K562 (cell line): ENCODE data around the gene CCNB1. TPM values are rescaled to one million over a fixed set of nuclear protein-coding genes. Genes with fewer than 3 reads are reported as not detected.

Experiments used
- ATF7 ChIP-seq: fragments of 450-650 bp; IDR thresholded peaks from 2 replicates; pipeline ENCODE4 v1.7.1; 2014; ENCODE audit warnings: mild to moderate bottlenecking, moderate library complexity
- E2F3 ChIP-seq: fragments of 250-450 bp; sonication (Bioruptor Pico); IDR thresholded peaks from 2 replicates; pipeline ENCODE4 v1.4.0; 2020; ENCODE audit warnings: mild to moderate bottlenecking
- GATAD2A ChIP-seq: fragments of 450-650 bp; IDR thresholded peaks from 2 replicates; pipeline ENCODE4 v1.6.1; 2017
- HNRNPK ChIP-seq: fragments of 200-400 bp; formaldehyde crosslinking; IDR thresholded peaks from one replicate; pipeline ENCODE4 v1.6.1; 2018; ENCODE audit warnings: mild to moderate bottlenecking, low read depth, low read length; ENCODE audit not compliant: poor library complexity, severe bottlenecking
- KLF6 ChIP-seq: fragments of 250-450 bp; sonication (Bioruptor Pico); IDR thresholded peaks from 2 replicates; pipeline ENCODE4 v1.4.0; 2020; ENCODE audit warnings: mild to moderate bottlenecking, moderate library complexity, borderline replicate concordance
- NFATC3 ChIP-seq: fragments of 450-650 bp; IDR thresholded peaks from 2 replicates; pipeline ENCODE4 v1.6.1; 2017; ENCODE audit warnings: mild to moderate bottlenecking
- NFRKB ChIP-seq: fragments of 450-650 bp; IDR thresholded peaks from 2 replicates; pipeline ENCODE4 v1.6.1; 2016; ENCODE audit warnings: low read depth
- SMARCB1 ChIP-seq: IDR thresholded peaks from 2 replicates; pipeline ENCODE4 v1.6.1; 2011; ENCODE audit warnings: improper control_type of control experiment, low read depth; ENCODE audit not compliant: insufficient read length
- ZNF184 ChIP-seq: sonication (generic); formaldehyde crosslinking; IDR thresholded peaks from 2 replicates; pipeline ENCODE4 v1.5.0; 2020; ENCODE audit warnings: missing genetic modification reagents
- ZNF23 ChIP-seq: fragments of 250-450 bp; sonication (Bioruptor Pico); IDR thresholded peaks from 2 replicates; pipeline ENCODE4 v1.4.0; 2020; ENCODE audit warnings: mild to moderate bottlenecking
- ZNF586 ChIP-seq: fragments of 450-650 bp; formaldehyde crosslinking; conservative IDR thresholded peaks from 2 replicates; pipeline ENCODE4 v1.4.0; 2020; ENCODE audit warnings: mild to moderate bottlenecking, moderate library complexity
- polyA plus RNA-seq, 8 experiments: library from polyadenylated mRNA; depleted of rRNA in 4 of 8; stranded (reverse) in 5 of 8; unstranded in 3 of 8; fragments of >200 nt; fragmentation: Nextera tagmentation in 2 of 8; fragmentation: Illumina TruSeq in 1 of 8; extraction: Ambion mirVana in 2 of 8; extraction: Trizol in 1 of 8; gene quantifications; 2 replicates each; pipeline versions ENCODE4 v1.2.1 to v1.2.3, GENCODE V29; 2011 to 2014; ENCODE audit warnings: inconsistent platforms in 1 of 8, missing spikeins in 1 of 8
- total RNA-seq, 7 experiments: library from RNA; depleted of rRNA in 6 of 7; stranded (reverse); fragments of >200 nt in 6 of 7; fragmentation: Illumina TruSeq in 2 of 7; extraction: Trizol in 2 of 7; gene quantifications; 2 replicates each; pipeline versions ENCODE4 v1.2.1 to v1.2.3, GENCODE V29; 2011 to 2021; ENCODE audit warnings: low replicate concordance in 1 of 7
- TF ChIP-seq, protein P1 (sequence below): fragments of 250-450 bp; sonication (Bioruptor Pico); IDR thresholded peaks from 2 replicates; pipeline ENCODE4 v1.8.0; 2021; ENCODE audit warnings: moderate library complexity, mild to moderate bottlenecking, inconsistent platforms
- TF ChIP-seq, protein P2 (sequence below): fragments of 250-450 bp; sonication (Bioruptor Pico); IDR thresholded peaks from 2 replicates; pipeline ENCODE4 v1.4.0; 2020; ENCODE audit warnings: mild to moderate bottlenecking
- TF ChIP-seq, protein P3 (sequence below): fragments of 250-450 bp; sonication (Bioruptor Pico); IDR thresholded peaks from 2 replicates; pipeline ENCODE4 v1.4.0; 2020; ENCODE audit warnings: borderline replicate concordance
- TF ChIP-seq, protein P4 (sequence below): fragments of 250-450 bp; sonication (Bioruptor Pico); IDR thresholded peaks from 2 replicates; pipeline ENCODE4 v1.4.0; 2020; ENCODE audit warnings: mild to moderate bottlenecking, moderate library complexity, borderline replicate concordance
- TF ChIP-seq, protein P5 (sequence below), 2 experiments: fragments of 450-650 bp in 1 of 2; IDR thresholded peaks; 2 replicates each; pipeline ENCODE4 v1.6.1; 2011 to 2017; ENCODE audit warnings: low read depth in 2 of 2, antibody characterized with exemption in 1 of 2, borderline replicate concordance in 1 of 2, low read length in 1 of 2, mild to moderate bottlenecking in 1 of 2, mixed read lengths in 1 of 2; ENCODE audit not compliant: control insufficient read depth in 1 of 2

CCNB1 gene
- total and polyA plus RNA-seq, 9 of the 15 experiments (the other 6 are each of a cell fraction or from before 2014, with no cell fraction given), result 165 to 679 (median 271) TPM

DNA sequence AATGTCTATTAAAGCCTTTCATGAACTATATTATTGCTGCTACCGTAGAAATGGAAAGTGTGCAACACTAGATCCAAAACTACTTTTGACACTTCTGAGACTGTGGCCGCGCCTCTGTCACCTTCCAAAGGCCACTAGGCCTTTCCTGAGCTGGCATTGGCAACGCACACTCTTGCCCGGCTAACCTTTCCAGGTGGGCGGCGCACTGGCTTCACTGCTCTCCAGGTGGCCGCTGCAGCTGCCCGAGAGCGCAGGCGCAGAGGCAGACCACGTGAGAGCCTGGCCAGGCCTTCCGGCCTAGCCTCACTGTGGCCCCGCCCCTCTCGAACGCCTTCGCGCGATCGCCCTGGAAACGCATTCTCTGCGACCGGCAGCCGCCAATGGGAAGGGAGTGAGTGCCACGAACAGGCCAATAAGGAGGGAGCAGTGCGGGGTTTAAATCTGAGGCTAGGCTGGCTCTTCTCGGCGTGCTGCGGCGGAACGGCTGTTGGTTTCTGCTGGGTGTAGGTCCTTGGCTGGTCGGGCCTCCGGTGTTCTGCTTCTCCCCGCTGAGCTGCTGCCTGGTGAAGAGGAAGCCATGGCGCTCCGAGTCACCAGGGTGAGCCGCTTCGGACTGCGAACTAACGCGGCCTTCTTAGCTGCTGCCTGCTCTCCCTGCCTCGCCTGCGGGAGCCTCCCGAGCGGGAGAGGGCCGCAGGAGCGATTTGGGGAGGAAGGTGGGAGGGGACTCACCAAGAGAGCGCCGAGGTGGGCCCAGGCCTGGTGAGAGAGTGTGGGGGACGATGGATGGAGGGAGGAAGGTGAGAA lies at the start of gene CCNB1 (continued):
- TF ChIP-seq, protein P1, sequence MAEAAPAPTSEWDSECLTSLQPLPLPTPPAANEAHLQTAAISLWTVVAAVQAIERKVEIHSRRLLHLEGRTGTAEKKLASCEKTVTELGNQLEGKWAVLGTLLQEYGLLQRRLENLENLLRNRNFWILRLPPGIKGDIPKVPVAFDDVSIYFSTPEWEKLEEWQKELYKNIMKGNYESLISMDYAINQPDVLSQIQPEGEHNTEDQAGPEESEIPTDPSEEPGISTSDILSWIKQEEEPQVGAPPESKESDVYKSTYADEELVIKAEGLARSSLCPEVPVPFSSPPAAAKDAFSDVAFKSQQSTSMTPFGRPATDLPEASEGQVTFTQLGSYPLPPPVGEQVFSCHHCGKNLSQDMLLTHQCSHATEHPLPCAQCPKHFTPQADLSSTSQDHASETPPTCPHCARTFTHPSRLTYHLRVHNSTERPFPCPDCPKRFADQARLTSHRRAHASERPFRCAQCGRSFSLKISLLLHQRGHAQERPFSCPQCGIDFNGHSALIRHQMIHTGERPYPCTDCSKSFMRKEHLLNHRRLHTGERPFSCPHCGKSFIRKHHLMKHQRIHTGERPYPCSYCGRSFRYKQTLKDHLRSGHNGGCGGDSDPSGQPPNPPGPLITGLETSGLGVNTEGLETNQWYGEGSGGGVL (CRISPR knock-in tag), result no peak
- no peak for TF ChIP-seq ZNF586 (CRISPR knock-in tag)
- TF ChIP-seq KLF6 (CRISPR knock-in tag), result no peak
- TF ChIP-seq, protein P2, sequence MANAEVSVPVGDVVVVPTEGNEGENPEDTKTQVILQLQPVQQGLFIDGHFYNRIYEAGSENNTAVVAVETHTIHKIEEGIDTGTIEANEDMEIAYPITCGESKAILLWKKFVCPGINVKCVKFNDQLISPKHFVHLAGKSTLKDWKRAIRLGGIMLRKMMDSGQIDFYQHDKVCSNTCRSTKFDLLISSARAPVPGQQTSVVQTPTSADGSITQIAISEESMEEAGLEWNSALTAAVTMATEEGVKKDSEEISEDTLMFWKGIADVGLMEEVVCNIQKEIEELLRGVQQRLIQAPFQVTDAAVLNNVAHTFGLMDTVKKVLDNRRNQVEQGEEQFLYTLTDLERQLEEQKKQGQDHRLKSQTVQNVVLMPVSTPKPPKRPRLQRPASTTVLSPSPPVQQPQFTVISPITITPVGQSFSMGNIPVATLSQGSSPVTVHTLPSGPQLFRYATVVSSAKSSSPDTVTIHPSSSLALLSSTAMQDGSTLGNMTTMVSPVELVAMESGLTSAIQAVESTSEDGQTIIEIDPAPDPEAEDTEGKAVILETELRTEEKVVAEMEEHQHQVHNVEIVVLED (CRISPR knock-in tag), result no peak
- TF ChIP-seq, protein P3, sequence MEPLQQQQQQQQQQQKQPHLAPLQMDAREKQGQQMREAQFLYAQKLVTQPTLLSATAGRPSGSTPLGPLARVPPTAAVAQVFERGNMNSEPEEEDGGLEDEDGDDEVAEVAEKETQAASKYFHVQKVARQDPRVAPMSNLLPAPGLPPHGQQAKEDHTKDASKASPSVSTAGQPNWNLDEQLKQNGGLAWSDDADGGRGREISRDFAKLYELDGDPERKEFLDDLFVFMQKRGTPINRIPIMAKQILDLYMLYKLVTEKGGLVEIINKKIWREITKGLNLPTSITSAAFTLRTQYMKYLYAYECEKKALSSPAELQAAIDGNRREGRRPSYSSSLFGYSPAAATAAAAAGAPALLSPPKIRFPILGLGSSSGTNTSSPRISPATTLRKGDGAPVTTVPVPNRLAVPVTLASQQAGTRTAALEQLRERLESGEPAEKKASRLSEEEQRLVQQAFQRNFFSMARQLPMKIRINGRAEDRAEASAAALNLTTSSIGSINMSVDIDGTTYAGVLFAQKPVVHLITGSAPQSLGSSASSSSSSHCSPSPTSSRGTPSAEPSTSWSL (CRISPR knock-in tag), result no peak
- no peak for TF ChIP-seq ZNF184 (CRISPR knock-in tag)
- peak; percentile 87 for TF ChIP-seq NFRKB
- no peak for TF ChIP-seq NFATC3
- TF ChIP-seq, protein P4, sequence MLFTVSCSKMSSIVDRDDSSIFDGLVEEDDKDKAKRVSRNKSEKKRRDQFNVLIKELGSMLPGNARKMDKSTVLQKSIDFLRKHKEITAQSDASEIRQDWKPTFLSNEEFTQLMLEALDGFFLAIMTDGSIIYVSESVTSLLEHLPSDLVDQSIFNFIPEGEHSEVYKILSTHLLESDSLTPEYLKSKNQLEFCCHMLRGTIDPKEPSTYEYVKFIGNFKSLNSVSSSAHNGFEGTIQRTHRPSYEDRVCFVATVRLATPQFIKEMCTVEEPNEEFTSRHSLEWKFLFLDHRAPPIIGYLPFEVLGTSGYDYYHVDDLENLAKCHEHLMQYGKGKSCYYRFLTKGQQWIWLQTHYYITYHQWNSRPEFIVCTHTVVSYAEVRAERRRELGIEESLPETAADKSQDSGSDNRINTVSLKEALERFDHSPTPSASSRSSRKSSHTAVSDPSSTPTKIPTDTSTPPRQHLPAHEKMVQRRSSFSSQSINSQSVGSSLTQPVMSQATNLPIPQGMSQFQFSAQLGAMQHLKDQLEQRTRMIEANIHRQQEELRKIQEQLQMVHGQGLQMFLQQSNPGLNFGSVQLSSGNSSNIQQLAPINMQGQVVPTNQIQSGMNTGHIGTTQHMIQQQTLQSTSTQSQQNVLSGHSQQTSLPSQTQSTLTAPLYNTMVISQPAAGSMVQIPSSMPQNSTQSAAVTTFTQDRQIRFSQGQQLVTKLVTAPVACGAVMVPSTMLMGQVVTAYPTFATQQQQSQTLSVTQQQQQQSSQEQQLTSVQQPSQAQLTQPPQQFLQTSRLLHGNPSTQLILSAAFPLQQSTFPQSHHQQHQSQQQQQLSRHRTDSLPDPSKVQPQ, result no peak
- no peak for TF ChIP-seq SMARCB1
- no peak for TF ChIP-seq GATAD2A
- TF ChIP-seq, protein P5, sequence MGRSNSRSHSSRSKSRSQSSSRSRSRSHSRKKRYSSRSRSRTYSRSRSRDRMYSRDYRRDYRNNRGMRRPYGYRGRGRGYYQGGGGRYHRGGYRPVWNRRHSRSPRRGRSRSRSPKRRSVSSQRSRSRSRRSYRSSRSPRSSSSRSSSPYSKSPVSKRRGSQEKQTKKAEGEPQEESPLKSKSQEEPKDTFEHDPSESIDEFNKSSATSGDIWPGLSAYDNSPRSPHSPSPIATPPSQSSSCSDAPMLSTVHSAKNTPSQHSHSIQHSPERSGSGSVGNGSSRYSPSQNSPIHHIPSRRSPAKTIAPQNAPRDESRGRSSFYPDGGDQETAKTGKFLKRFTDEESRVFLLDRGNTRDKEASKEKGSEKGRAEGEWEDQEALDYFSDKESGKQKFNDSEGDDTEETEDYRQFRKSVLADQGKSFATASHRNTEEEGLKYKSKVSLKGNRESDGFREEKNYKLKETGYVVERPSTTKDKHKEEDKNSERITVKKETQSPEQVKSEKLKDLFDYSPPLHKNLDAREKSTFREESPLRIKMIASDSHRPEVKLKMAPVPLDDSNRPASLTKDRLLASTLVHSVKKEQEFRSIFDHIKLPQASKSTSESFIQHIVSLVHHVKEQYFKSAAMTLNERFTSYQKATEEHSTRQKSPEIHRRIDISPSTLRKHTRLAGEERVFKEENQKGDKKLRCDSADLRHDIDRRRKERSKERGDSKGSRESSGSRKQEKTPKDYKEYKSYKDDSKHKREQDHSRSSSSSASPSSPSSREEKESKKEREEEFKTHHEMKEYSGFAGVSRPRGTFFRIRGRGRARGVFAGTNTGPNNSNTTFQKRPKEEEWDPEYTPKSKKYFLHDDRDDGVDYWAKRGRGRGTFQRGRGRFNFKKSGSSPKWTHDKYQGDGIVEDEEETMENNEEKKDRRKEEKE (IDR thresholded peaks at IDR 0.05; ENCODE audit: borderline replicate concordance in 1 of 2, control insufficient read depth in 1 of 2, low read depth in 2 of 2, low read length in 1 of 2), result no peak
- TF ChIP-seq HNRNPK, result no peak
- no peak for TF ChIP-seq E2F3 (CRISPR knock-in tag)
- peak; percentile 64; the same call in 1 of the 2 replicates for TF ChIP-seq ATF7
- no peak for TF ChIP-seq ZNF23 (CRISPR knock-in tag)
